Neural cell (in vitro differentiated cells): Measurements from ENCODE around the gene LETM1. TPM values are rescaled to one million over a fixed set of nuclear protein-coding genes. Genes with fewer than 3 reads are reported as not detected.

Experiments used
- H2AFZ ChIP-seq: fragments of 200-600, 300-800 bp; sonication (generic), shearing (Covaris generic); 2 replicates; pipeline ENCODE4 v1.6.0; 2014; ENCODE audit warnings: low read depth, mild to moderate bottlenecking, antibody characterized with exemption, low read length, moderate library complexity
- H3F3A ChIP-seq: fragments of 200-600 bp; shearing (Covaris generic); 2 replicates; pipeline ENCODE4 v1.6.1; 2016; ENCODE audit warnings: mild to moderate bottlenecking, moderate library complexity, mixed read lengths, antibody characterized with exemption, low read length; ENCODE audit not compliant: insufficient read depth, poor library complexity, severe bottlenecking
- H3K27ac ChIP-seq: fragments of 200-600, 300-800 bp; sonication (generic), shearing (Covaris generic); 2 replicates; pipeline ENCODE4 v1.5.1; 2014; ENCODE audit warnings: mild to moderate bottlenecking, low read length, moderate library complexity
- H3K27me3 ChIP-seq: fragments of 300-800, 200-600 bp; sonication (generic), shearing (Covaris generic); 2 replicates; pipeline ENCODE4 v1.6.0; 2014; ENCODE audit warnings: mild to moderate bottlenecking, low read depth, low read length, moderate library complexity; ENCODE audit not compliant: insufficient read depth
- H3K36me3 ChIP-seq: fragments of 300-800, 200-600 bp; sonication (generic), shearing (Covaris generic); 2 replicates; pipeline ENCODE4 v1.5.1; 2014; ENCODE audit warnings: mild to moderate bottlenecking, antibody characterized with exemption, low read length, moderate library complexity; ENCODE audit not compliant: insufficient read depth
- H3K4me2 ChIP-seq: fragments of 300-800, 200-600 bp; sonication (generic), shearing (Covaris generic); 2 replicates; pipeline ENCODE4 v1.6.0; 2014; ENCODE audit warnings: mild to moderate bottlenecking, low read length
- H3K4me3 ChIP-seq: fragments of 300-800, 200-600 bp; sonication (generic), shearing (Covaris generic); 2 replicates; pipeline ENCODE4 v1.5.1; 2014; ENCODE audit warnings: mild to moderate bottlenecking, low read length, moderate library complexity
- H3K79me2 ChIP-seq: fragments of 200-600 bp; shearing (Covaris generic); replicated peaks from 2 replicates; pipeline ENCODE4 v1.6.0; 2014; ENCODE audit warnings: mild to moderate bottlenecking, low read length, moderate library complexity; ENCODE audit not compliant: insufficient read depth
- H3K9ac ChIP-seq: fragments of 300-800, 200-600 bp; sonication (generic), shearing (Covaris generic); 2 replicates; pipeline ENCODE4 v1.6.1; 2016; ENCODE audit warnings: mild to moderate bottlenecking, low read length, mixed read lengths
- H3K9me2 ChIP-seq: fragments of 200-600 bp; shearing (Covaris generic); 2 replicates; pipeline ENCODE4 v1.6.1; 2016; ENCODE audit warnings: mild to moderate bottlenecking, low read length, mixed read lengths; ENCODE audit not compliant: insufficient read depth
- H3K9me3 ChIP-seq: fragments of 200-600, 300-800 bp; sonication (generic), shearing (Covaris generic); 2 replicates; pipeline ENCODE4 v1.6.1; 2016; ENCODE audit warnings: mild to moderate bottlenecking, mixed run types, low read length, moderate library complexity, mixed read lengths
- H4K20me1 ChIP-seq: fragments of 200-600 bp; shearing (Covaris generic); 2 replicates; pipeline ENCODE4 v1.6.1; 2016; ENCODE audit warnings: mild to moderate bottlenecking, mixed run types; ENCODE audit not compliant: insufficient read depth
- EP300 ChIP-seq: fragments of 450-650 bp; conservative IDR thresholded peaks from 2 replicates; pipeline ENCODE4 v1.6.1; 2014; ENCODE audit warnings: antibody characterized with exemption, mild to moderate bottlenecking, moderate library complexity; ENCODE audit not compliant: poor library complexity, severe bottlenecking
- EZH2 ChIP-seq: fragments of 200-600, 300-800 bp; shearing (Covaris generic), sonication (generic); IDR thresholded peaks from 2 replicates; pipeline ENCODE4 v1.6.1; 2014; ENCODE audit warnings: antibody characterized with exemption, low read length, borderline replicate concordance, mild to moderate bottlenecking; ENCODE audit not compliant: insufficient read depth, poor library complexity, severe bottlenecking
- MXI1 ChIP-seq: fragments of 450-650 bp; conservative IDR thresholded peaks from 2 replicates; pipeline ENCODE4 v1.6.1; 2014; ENCODE audit warnings: antibody characterized with exemption, mild to moderate bottlenecking; ENCODE audit not compliant: poor library complexity, severe bottlenecking
- POLR2AphosphoS5 ChIP-seq: IDR thresholded peaks from 2 replicates; pipeline ENCODE4 v1.6.1; 2012
- RAD21 ChIP-seq: fragments of 450-650 bp; conservative IDR thresholded peaks from 2 replicates; pipeline ENCODE4 v1.6.1; 2014; ENCODE audit warnings: antibody characterized with exemption, mild to moderate bottlenecking, moderate library complexity
- SMC3 ChIP-seq: fragments of 450-650 bp; conservative IDR thresholded peaks from 2 replicates; pipeline ENCODE4 v1.6.1; 2014; ENCODE audit warnings: antibody characterized with exemption, mild to moderate bottlenecking, moderate library complexity; ENCODE audit not compliant: poor library complexity
- TAF1 ChIP-seq: IDR thresholded peaks from 2 replicates; pipeline ENCODE4 v1.6.1; 2012; ENCODE audit warnings: low read depth
- polyA plus RNA-seq: library from polyadenylated mRNA; depleted of rRNA; stranded (reverse); fragments of >200 nt; gene quantifications from 2 replicates; pipeline ENCODE4 v1.2.3, GENCODE V29; 2014
- TF ChIP-seq, protein P1 (sequence below): IDR thresholded peaks from 2 replicates; pipeline ENCODE4 v1.6.1; 2012; ENCODE audit warnings: borderline replicate concordance
- TF ChIP-seq, protein P2 (sequence below): fragments of 450-650 bp; IDR thresholded peaks from 2 replicates; pipeline ENCODE4 v1.5.1; 2014; ENCODE audit warnings: antibody characterized with exemption, mild to moderate bottlenecking, moderate library complexity; ENCODE audit not compliant: poor library complexity, severe bottlenecking

LETM1 gene
- polyA plus RNA-seq, 1 donor from 2014 or later, result 38.9 TPM

DNA sequence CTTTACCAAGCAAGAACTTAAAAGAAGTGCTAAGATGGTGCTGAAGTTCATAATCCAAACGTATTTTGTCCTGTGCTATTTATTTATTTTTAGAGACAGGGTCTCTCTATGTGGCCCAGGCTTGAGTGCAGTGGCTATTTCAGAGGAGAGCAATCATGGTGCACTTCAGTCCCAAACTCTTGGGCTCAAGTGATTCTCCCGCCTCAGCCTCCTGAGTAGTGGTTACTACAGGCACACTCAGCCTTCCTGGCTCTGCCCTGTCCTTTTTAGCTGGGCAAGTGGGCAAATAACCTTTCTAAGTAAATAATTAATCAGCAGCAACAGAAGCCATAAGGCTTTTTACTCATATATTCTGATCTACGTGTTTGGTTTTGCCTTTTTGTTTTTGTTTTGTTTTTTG, 17.8 kb upstream of the LETM1 start:
- peak overlapping the region; percentile 91 for H3K4me3 ChIP-seq
- peaks cover 9% of the 10 kb centered on the region for H4K20me1 ChIP-seq
- H3K9me2 ChIP-seq, result no peaks in the 10 kb centered on the region
- no peak overlapping the region for H3K9ac ChIP-seq
- H3K79me2 ChIP-seq, result peaks cover 63% of the 10 kb centered on the region
- no peaks in the 10 kb centered on the region for H3K9me3 ChIP-seq
- H3F3A ChIP-seq, result peaks cover 8% of the 10 kb centered on the region
- H3K27me3 ChIP-seq, result no peaks in the 10 kb centered on the region
- no peak overlapping the region for H2AFZ ChIP-seq
- no peak for TF ChIP-seq SMC3
- TF ChIP-seq TAF1, result no peak
- no peak for TF ChIP-seq MXI1
- no peak for TF ChIP-seq EP300
- no peak for TF ChIP-seq POLR2AphosphoS5
- TF ChIP-seq EZH2, result no peak
- TF ChIP-seq, protein P1, sequence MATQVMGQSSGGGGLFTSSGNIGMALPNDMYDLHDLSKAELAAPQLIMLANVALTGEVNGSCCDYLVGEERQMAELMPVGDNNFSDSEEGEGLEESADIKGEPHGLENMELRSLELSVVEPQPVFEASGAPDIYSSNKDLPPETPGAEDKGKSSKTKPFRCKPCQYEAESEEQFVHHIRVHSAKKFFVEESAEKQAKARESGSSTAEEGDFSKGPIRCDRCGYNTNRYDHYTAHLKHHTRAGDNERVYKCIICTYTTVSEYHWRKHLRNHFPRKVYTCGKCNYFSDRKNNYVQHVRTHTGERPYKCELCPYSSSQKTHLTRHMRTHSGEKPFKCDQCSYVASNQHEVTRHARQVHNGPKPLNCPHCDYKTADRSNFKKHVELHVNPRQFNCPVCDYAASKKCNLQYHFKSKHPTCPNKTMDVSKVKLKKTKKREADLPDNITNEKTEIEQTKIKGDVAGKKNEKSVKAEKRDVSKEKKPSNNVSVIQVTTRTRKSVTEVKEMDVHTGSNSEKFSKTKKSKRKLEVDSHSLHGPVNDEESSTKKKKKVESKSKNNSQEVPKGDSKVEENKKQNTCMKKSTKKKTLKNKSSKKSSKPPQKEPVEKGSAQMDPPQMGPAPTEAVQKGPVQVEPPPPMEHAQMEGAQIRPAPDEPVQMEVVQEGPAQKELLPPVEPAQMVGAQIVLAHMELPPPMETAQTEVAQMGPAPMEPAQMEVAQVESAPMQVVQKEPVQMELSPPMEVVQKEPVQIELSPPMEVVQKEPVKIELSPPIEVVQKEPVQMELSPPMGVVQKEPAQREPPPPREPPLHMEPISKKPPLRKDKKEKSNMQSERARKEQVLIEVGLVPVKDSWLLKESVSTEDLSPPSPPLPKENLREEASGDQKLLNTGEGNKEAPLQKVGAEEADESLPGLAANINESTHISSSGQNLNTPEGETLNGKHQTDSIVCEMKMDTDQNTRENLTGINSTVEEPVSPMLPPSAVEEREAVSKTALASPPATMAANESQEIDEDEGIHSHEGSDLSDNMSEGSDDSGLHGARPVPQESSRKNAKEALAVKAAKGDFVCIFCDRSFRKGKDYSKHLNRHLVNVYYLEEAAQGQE, result no peak
- TF ChIP-seq, protein P2, sequence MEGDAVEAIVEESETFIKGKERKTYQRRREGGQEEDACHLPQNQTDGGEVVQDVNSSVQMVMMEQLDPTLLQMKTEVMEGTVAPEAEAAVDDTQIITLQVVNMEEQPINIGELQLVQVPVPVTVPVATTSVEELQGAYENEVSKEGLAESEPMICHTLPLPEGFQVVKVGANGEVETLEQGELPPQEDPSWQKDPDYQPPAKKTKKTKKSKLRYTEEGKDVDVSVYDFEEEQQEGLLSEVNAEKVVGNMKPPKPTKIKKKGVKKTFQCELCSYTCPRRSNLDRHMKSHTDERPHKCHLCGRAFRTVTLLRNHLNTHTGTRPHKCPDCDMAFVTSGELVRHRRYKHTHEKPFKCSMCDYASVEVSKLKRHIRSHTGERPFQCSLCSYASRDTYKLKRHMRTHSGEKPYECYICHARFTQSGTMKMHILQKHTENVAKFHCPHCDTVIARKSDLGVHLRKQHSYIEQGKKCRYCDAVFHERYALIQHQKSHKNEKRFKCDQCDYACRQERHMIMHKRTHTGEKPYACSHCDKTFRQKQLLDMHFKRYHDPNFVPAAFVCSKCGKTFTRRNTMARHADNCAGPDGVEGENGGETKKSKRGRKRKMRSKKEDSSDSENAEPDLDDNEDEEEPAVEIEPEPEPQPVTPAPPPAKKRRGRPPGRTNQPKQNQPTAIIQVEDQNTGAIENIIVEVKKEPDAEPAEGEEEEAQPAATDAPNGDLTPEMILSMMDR, result no peak
- no peak for TF ChIP-seq RAD21
- H3K27ac ChIP-seq, result no peak overlapping the region
- H3K4me2 ChIP-seq, result peak overlapping the region; percentile 91
- H3K36me3 ChIP-seq, result no peaks in the 10 kb centered on the region

DNA sequence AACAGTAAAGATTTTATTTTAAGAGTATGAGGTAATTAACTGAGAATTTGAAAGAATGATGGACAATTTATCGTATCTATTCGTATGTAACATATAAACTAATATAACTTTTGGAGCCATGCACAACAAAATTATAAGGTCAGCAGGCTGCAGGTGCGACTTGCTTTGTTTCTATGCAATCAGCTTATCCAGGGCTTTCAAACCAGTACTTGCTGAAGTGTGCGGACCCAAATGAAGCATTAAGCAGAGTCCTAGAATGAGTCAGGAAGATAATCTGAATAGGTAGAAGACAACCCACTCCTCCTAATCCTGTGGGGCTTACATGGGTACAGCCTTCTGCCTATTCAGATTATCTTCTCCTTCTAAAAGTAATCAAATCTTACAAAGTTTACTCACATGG, 17.3 kb upstream of the LETM1 start:
- Histone ChIP-seq H3K9me3 (no peaks in the 10 kb centered on the region), H3K9me2 (no peaks in the 10 kb centered on the region), H3K27ac (no peak overlapping the region), H3K9ac (peak overlapping the region; percentile 94), H3K79me2 (peaks cover 58% of the 10 kb centered on the region), H4K20me1 (peaks cover 6% of the 10 kb centered on the region), H3K4me3 (peak overlapping the region; percentile 91), H3K27me3 (no peaks in the 10 kb centered on the region), H2AFZ (no peak overlapping the region), H3K36me3 (no peaks in the 10 kb centered on the region), H3K4me2 (peak overlapping the region; percentile 91), H3F3A (peaks cover 8% of the 10 kb centered on the region)
- TF ChIP-seq SMC3 (no peak), POLR2AphosphoS5 (no peak), EP300 (no peak), EZH2 (no peak), RAD21 (no peak), MXI1 (no peak), TAF1 (no peak)
- TF ChIP-seq, protein P2, result no peak
- TF ChIP-seq, protein P1, result no peak
